ENCODE results near the gene ITGB4. TPM values are rescaled to one million over a fixed set of nuclear protein-coding genes. Genes with fewer than 3 reads are reported as not detected.

ITGB4 gene
- total and polyA plus RNA-seq, 10 of the 15 experiments (the other 5 are each of a cell fraction or from before 2014, with no cell fraction given), result 0.06 to 1.6 (median 0.27) TPM; not detected in 2

DNA sequence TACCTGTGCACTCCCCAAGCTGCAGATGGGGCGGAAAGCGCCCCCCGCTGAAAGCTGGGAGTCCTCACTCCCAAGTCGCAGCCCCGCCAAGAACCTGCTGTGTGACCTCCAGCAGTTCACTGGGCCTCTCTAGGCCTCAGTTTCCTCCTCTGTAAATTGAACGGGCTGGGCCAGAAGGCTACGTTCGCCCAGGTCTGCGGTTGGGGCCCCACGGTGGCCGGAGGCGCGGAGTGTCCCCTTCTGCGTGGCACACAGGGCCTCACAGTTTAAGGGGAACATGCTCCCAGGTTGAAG is 43.1 kb downstream of the ITGB4 start:
- SMC1A ChIA-PET (ENCODE audit: uncharacterized antibody, unreplicated experiment), result interaction anchor here (0.5 to 2.6 kb wide), 19 partner anchors 11 to 140 kb away, joined by 3 to 11 read pairs (median 3); partner anchors contain the start of genes MRPL38 and TRIM65
- CTCF ChIA-PET, result interaction anchor here (0.6 to 5.6 kb wide), 25 partner anchors 9 to 241 kb away, joined by 3 to 75 read pairs (median 5); partner anchors contain the start of genes RECQL5, SMIM5, TRIM65 and UNC13D
- no peak for DNase-seq (ENCODE audit: low read depth, low spot score)
- Histone ChIP-seq H3K4me3 (peak overlapping the region; percentile 76; the same call in 1 of the 2 replicates), H3K4me1 (ENCODE audit: control insufficient read depth, insufficient read depth, low read length) (peaks cover 12% of the 10 kb centered on the region), H3K4me2 (ENCODE audit: control insufficient read depth, insufficient read depth) (peak overlapping the region; percentile 98), H3K9me3 (replicated peaks; ENCODE audit: control insufficient read depth, insufficient read depth, low read length) (no peaks in the 10 kb centered on the region), H3K27me3 (replicated peaks in 1 of 2; ENCODE audit: control insufficient read depth in 2 of 2, insufficient read depth in 2 of 2, low read length in 1 of 2) (no peaks in the 10 kb centered on the region), H3K9ac (ENCODE audit: control insufficient read depth, insufficient read depth, low read length) (peak overlapping the region; percentile 80), H3K79me2 (ENCODE audit: control insufficient read depth, insufficient read depth, low read length) (no peaks in the 10 kb centered on the region; the same call in 1 of the 2 replicates), H3K27ac (ENCODE audit: control insufficient read depth, insufficient read depth) (peak overlapping the region; percentile 48; the same call in 1 of the 2 replicates), H4K20me1 (ENCODE audit: control insufficient read depth, insufficient read depth) (no peaks in the 10 kb centered on the region), H2AFZ (ENCODE audit: control insufficient read depth, low read depth, low read length) (peak overlapping the region; percentile 92), H3K36me3 (ENCODE audit: control insufficient read depth in 2 of 2, insufficient read depth in 2 of 2, low read length in 1 of 2) (no peaks in the 10 kb centered on the region)
- RAD21 ChIA-PET (ENCODE audit: unreplicated experiment), result interaction anchor here (0.7 to 3.9 kb wide), 20 partner anchors 11 to 230 kb away, joined by 3 to 32 read pairs (median 6); partner anchors contain the start of genes TRIM65, UNC13D, UNK and WBP2
- in situ Hi-C loops (cut with MboI) (no loop called here), intact Hi-C loops (cut with micrococcal nuclease; ENCODE audit: unreplicated experiment) (no loop called here)
- 3% methylated on average over 14 of the region's 14 CpGs for WGBS (ENCODE audit: insufficient coverage, insufficient replicate concordance, low lambda C conversion rate, missing lambda C conversion rate)
- no peak for FAIRE-seq
- POLR2A ChIA-PET, result interaction anchor here (1.1 to 5.3 kb wide), 11 partner anchors 9 to 96 kb away, joined by 3 to 40 read pairs (median 12); partner anchors contain the start of genes UNC13D, UNK and WBP2
- ATAC-seq, result no peak
- no TSS peak for BruUV-seq (replicated peaks)
- no peak for TF ChIP-seq ZBED1 (IDR thresholded peaks at IDR 0.05; ENCODE audit: borderline replicate concordance)
- no peak for TF ChIP-seq JUNB (IDR thresholded peaks at IDR 0.05)
- no peak for TF ChIP-seq PAX8 (IDR thresholded peaks at IDR 0.05)
- TF ChIP-seq LARP7 (IDR thresholded peaks at IDR 0.05), result no peak
- no peak for TF ChIP-seq MEF2B (IDR thresholded peaks at IDR 0.05; ENCODE audit: partially characterized antibody, poor library complexity, severe bottlenecking)
- TF ChIP-seq, protein P1, sequence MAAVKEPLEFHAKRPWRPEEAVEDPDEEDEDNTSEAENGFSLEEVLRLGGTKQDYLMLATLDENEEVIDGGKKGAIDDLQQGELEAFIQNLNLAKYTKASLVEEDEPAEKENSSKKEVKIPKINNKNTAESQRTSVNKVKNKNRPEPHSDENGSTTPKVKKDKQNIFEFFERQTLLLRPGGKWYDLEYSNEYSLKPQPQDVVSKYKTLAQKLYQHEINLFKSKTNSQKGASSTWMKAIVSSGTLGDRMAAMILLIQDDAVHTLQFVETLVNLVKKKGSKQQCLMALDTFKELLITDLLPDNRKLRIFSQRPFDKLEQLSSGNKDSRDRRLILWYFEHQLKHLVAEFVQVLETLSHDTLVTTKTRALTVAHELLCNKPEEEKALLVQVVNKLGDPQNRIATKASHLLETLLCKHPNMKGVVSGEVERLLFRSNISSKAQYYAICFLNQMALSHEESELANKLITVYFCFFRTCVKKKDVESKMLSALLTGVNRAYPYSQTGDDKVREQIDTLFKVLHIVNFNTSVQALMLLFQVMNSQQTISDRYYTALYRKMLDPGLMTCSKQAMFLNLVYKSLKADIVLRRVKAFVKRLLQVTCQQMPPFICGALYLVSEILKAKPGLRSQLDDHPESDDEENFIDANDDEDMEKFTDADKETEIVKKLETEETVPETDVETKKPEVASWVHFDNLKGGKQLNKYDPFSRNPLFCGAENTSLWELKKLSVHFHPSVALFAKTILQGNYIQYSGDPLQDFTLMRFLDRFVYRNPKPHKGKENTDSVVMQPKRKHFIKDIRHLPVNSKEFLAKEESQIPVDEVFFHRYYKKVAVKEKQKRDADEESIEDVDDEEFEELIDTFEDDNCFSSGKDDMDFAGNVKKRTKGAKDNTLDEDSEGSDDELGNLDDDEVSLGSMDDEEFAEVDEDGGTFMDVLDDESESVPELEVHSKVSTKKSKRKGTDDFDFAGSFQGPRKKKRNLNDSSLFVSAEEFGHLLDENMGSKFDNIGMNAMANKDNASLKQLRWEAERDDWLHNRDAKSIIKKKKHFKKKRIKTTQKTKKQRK (IDR thresholded peaks at IDR 0.05; ENCODE audit: low read depth, low read length), result no peak
- TF ChIP-seq NBN (IDR thresholded peaks at IDR 0.05), result 0 out of 2 replicates have a peak, but pooled peaks have one; percentile 56
- no peak for TF ChIP-seq NFXL1 (IDR thresholded peaks at IDR 0.05; ENCODE audit: borderline replicate concordance)
- TF ChIP-seq SREBF2 (IDR thresholded peaks at IDR 0.05; ENCODE audit: low read length), result no peak
- TF ChIP-seq BRCA1 (IDR thresholded peaks at IDR 0.05; ENCODE audit: low read depth, low read length), result no peak
- TF ChIP-seq ZBTB11 (CRISPR knock-in tag; IDR thresholded peaks at IDR 0.05), result no peak
- no peak for TF ChIP-seq STAT1 (conservative IDR thresholded peaks at IDR 0.05)
- no peak for TF ChIP-seq ESRRA (IDR thresholded peaks at IDR 0.05; ENCODE audit: low read length)
- peak; percentile 13; the same call in 1 of the 2 replicates for TF ChIP-seq BACH1 (IDR thresholded peaks at IDR 0.05; ENCODE audit: borderline replicate concordance)
- TF ChIP-seq CHD4 (IDR thresholded peaks at IDR 0.05), result no peak
- TF ChIP-seq CREM (IDR thresholded peaks at IDR 0.05; ENCODE audit: low read depth), result no peak
- TF ChIP-seq CREB1 (IDR thresholded peaks at IDR 0.05; ENCODE audit: low read depth), result no peak
- TF ChIP-seq BCL3 (IDR thresholded peaks at IDR 0.05; ENCODE audit: borderline replicate concordance, insufficient read depth, low read depth, low read length, poor library complexity, severe bottlenecking), result no peak
